Measurements from ENCODE around the gene SOS1.

DNA sequence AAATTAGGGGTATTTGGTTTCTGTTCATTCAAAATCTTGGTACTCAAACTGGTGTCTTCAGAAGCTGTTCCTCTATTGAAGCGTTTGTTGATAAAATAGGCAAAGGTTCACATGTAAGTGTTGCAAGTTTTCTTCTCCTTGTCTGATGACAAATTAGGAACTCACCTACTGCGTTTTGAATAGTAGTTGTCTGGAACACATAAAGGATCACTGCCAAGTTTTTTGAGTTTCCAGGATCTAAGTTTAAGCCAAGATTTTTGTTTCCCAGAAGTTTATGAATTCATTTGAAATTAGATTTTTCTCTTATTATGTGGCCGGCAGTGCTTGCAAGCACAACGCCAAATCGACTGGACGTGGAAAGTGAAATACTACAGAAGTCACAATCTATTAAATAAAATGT, 145.8 kb downstream of the SOS1 start:
- TF ChIP-seq ZNF274 (IDR thresholded peaks at IDR 0.05; ENCODE audit: low read depth, low read length), result no peak
- TF ChIP-seq YY1 (IDR thresholded peaks at IDR 0.05; ENCODE audit: insufficient read depth, insufficient read length), result no peak
- TF ChIP-seq SUZ12 (IDR thresholded peaks at IDR 0.05; ENCODE audit: extremely low read depth, insufficient read depth, insufficient read length), result no peak
